DND-41 (cell line): Measurements from ENCODE around the gene IFFO2.

ENCODE experiments used
- ATAC-seq: fragments of 200-7000 bp; cut with Tn5 transposase; 3 replicates; pipeline ENCODE4 v1.9.1; 2021; ENCODE audit warnings: low read depth; ENCODE audit not compliant: insufficient read depth
- DNase-seq: peaks from one replicate; pipeline ENCODE4 v3.0.0-alpha.2; 2020
- H2AFZ ChIP-seq: 2 replicates; pipeline ENCODE4 v1.6.0; 2012; ENCODE audit warnings: low read depth, low read length
- H3K27ac ChIP-seq: 2 replicates; pipeline ENCODE4 v1.5.1; 2012; ENCODE audit warnings: low read length, inconsistent platforms
- H3K27me3 ChIP-seq: fragments of 200-600 bp; sonication (generic); 2 replicates; pipeline ENCODE4 v1.6.0; 2012; ENCODE audit warnings: low read length, mild to moderate bottlenecking, inconsistent platforms; ENCODE audit not compliant: insufficient read depth, poor library complexity
- H3K36me3 ChIP-seq: 2 replicates; pipeline ENCODE4 v1.5.1; 2012; ENCODE audit warnings: low read length, inconsistent platforms; ENCODE audit not compliant: insufficient read depth
- H3K4me1 ChIP-seq: 2 replicates; pipeline ENCODE4 v1.5.1; 2012; ENCODE audit warnings: mild to moderate bottlenecking, low read length; ENCODE audit not compliant: insufficient read depth
- H3K4me2 ChIP-seq: 2 replicates; pipeline ENCODE4 v1.6.0; 2012; ENCODE audit warnings: mild to moderate bottlenecking, moderate library complexity, low read length, inconsistent platforms; ENCODE audit not compliant: insufficient read depth
- H3K4me3 ChIP-seq, 2 experiments: fragments of 200-600 bp in 1 of 2; shearing (Covaris generic) in 1 of 2; 2 replicates each; pipeline ENCODE4 v1.5.1; 2012 to 2016; ENCODE audit warnings: inconsistent platforms in 2 of 2, low read length in 2 of 2, mild to moderate bottlenecking in 2 of 2, low read depth in 1 of 2, moderate library complexity in 1 of 2
- H3K79me2 ChIP-seq: 2 replicates; pipeline ENCODE4 v1.6.0; 2012; ENCODE audit warnings: low read length, inconsistent platforms; ENCODE audit not compliant: insufficient read depth
- H3K9ac ChIP-seq: 2 replicates; pipeline ENCODE4 v1.6.0; 2012; ENCODE audit warnings: low read depth, mild to moderate bottlenecking, inconsistent platforms, low read length, moderate library complexity
- H3K9me3 ChIP-seq: 2 replicates; pipeline ENCODE4 v1.5.1; 2012; ENCODE audit warnings: low read length, moderate library complexity, mild to moderate bottlenecking, inconsistent platforms; ENCODE audit not compliant: insufficient read depth, severe bottlenecking
- H4K20me1 ChIP-seq: 2 replicates; pipeline ENCODE4 v1.6.0; 2012; ENCODE audit warnings: low read length; ENCODE audit not compliant: insufficient read depth
- EZH2 ChIP-seq: IDR thresholded peaks from 3 replicates; pipeline ENCODE4 v1.6.1; 2012; ENCODE audit warnings: borderline replicate concordance, low read depth, mild to moderate bottlenecking, moderate library complexity, low read length, inconsistent platforms; ENCODE audit not compliant: severe bottlenecking
- TF ChIP-seq, protein P1 (sequence below): IDR thresholded peaks from 2 replicates; pipeline ENCODE4 v1.5.1; 2012; ENCODE audit warnings: borderline replicate concordance, low read length, moderate library complexity, mild to moderate bottlenecking; ENCODE audit not compliant: poor library complexity, severe bottlenecking; ENCODE audit errors: extremely low read depth

Gene IFFO2

GRCh38 chr1:18899363-18900049, 57.0 kb downstream of the IFFO2 start:
- ATAC-seq, result no peak

GRCh38 chr1:18898567-18898966, 57.9 kb downstream of the IFFO2 start:
- H3K4me2 ChIP-seq, result no peak overlapping the region
- TF ChIP-seq, protein P1, sequence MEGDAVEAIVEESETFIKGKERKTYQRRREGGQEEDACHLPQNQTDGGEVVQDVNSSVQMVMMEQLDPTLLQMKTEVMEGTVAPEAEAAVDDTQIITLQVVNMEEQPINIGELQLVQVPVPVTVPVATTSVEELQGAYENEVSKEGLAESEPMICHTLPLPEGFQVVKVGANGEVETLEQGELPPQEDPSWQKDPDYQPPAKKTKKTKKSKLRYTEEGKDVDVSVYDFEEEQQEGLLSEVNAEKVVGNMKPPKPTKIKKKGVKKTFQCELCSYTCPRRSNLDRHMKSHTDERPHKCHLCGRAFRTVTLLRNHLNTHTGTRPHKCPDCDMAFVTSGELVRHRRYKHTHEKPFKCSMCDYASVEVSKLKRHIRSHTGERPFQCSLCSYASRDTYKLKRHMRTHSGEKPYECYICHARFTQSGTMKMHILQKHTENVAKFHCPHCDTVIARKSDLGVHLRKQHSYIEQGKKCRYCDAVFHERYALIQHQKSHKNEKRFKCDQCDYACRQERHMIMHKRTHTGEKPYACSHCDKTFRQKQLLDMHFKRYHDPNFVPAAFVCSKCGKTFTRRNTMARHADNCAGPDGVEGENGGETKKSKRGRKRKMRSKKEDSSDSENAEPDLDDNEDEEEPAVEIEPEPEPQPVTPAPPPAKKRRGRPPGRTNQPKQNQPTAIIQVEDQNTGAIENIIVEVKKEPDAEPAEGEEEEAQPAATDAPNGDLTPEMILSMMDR, result no peak
- no peak for TF ChIP-seq EZH2
- H4K20me1 ChIP-seq, result peaks cover 5% of the 10 kb centered on the region; the same call in 1 of the 2 replicates
- no peaks in the 10 kb centered on the region for H3K79me2 ChIP-seq
- H3K9ac ChIP-seq, result no peak overlapping the region
- no peaks in the 10 kb centered on the region for H3K9me3 ChIP-seq
- H3K27ac ChIP-seq, result no peak overlapping the region
- H3K4me3 ChIP-seq, result no peak overlapping the region
- H3K4me1 ChIP-seq, result peaks cover 28% of the 10 kb centered on the region
- no peak for DNase-seq
- no peak overlapping the region for H2AFZ ChIP-seq
- ATAC-seq, result no peak
- H3K36me3 ChIP-seq, result no peaks in the 10 kb centered on the region
- H3K27me3 ChIP-seq, result no peaks in the 10 kb centered on the region

More at GRCh38 chr1:18899363-18900049, 57.0 kb downstream of the IFFO2 start:
- peaks cover 5% of the 10 kb centered on the region; the same call in 1 of the 2 replicates for H4K20me1 ChIP-seq
- no peak overlapping the region for H3K4me2 ChIP-seq
- no peaks in the 10 kb centered on the region for H3K36me3 ChIP-seq
- no peaks in the 10 kb centered on the region for H3K9me3 ChIP-seq
- no peaks in the 10 kb centered on the region for H3K27me3 ChIP-seq
- H2AFZ ChIP-seq, result no peak overlapping the region
- no peak overlapping the region for H3K27ac ChIP-seq
- H3K79me2 ChIP-seq, result no peaks in the 10 kb centered on the region
- peaks cover 32% of the 10 kb centered on the region for H3K4me1 ChIP-seq
- H3K9ac ChIP-seq, result no peak overlapping the region
- DNase-seq, result no peak
- TF ChIP-seq EZH2, result no peak
- TF ChIP-seq, protein P1, result no peak
- no peak overlapping the region for H3K4me3 ChIP-seq

GRCh38 chr1:18895317-18895716, 61.2 kb downstream of the IFFO2 start:
- H3K27me3 ChIP-seq, result no peaks in the 10 kb centered on the region
- H3K9me3 ChIP-seq, result no peaks in the 10 kb centered on the region
- H3K36me3 ChIP-seq, result no peaks in the 10 kb centered on the region
- H3K4me2 ChIP-seq, result no peak overlapping the region
- no peak for ATAC-seq
- DNase-seq, result no peak
- H3K4me1 ChIP-seq, result peaks cover 2% of the 10 kb centered on the region; the same call in 1 of the 2 replicates
- no peaks in the 10 kb centered on the region for H3K79me2 ChIP-seq
- H3K27ac ChIP-seq, result no peak overlapping the region
- H2AFZ ChIP-seq, result no peak overlapping the region
- H3K9ac ChIP-seq, result no peak overlapping the region
- no peak for TF ChIP-seq EZH2
- TF ChIP-seq, protein P1, result no peak
- H4K20me1 ChIP-seq, result no peaks in the 10 kb centered on the region
- no peak overlapping the region for H3K4me3 ChIP-seq
